Measurements from ENCODE around the gene GTPBP4.
"Not testable (repeated sequence)": the region's sequence is repeated elsewhere in the genome, so short reads cannot be mapped to it uniquely, and the experiment has no call there.

GTPBP4 gene

DNA sequence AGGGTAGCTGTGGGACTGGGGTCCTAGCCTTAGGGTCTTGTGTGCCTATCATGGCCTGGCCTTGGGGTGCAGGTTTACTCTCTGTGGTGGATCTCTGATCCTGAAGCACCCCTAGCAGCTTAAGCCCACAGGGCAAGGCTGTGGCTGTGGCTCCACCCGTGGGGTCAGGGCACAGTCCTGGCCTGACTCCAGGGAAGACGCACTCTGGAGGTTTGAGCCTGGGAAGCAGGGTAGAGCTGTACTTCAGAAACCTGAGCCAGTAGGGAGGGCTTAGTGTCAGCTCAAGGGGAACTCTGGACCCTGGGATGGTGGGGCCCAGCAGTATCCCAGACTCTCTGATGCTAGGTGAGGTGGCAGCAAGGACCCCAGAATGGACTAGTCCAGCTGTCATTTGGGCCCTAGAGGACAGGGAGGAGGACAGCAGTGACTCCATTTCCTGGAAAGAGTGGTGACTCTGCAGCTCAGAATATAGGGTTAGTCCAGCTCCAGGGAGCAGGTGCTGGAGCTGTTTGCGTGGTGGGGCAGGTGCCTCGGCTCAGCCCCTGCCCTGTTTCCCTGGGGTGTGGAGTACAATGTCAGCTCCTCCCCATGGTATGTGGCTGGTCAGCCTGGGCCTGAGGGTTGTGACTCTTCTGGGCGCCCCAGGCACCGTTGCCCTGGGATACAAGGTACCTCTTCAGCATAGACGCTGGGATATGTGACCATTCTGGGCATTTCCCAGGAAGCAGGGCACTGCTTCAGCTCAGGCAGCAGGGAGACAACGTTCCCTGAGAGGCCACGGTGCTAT, 15.8 kb downstream of the GTPBP4 start:
- Histone ChIP-seq H3K27ac (no peak overlapping the region), H3K36me3 (replicated peaks) (peaks cover 98% of the 10 kb centered on the region), H3K4me3 (ENCODE audit: low read depth, low read length) (no peak overlapping the region), H3K27me3 (replicated peaks) (no peaks in the 10 kb centered on the region)
- TF ChIP-seq, protein P1, sequence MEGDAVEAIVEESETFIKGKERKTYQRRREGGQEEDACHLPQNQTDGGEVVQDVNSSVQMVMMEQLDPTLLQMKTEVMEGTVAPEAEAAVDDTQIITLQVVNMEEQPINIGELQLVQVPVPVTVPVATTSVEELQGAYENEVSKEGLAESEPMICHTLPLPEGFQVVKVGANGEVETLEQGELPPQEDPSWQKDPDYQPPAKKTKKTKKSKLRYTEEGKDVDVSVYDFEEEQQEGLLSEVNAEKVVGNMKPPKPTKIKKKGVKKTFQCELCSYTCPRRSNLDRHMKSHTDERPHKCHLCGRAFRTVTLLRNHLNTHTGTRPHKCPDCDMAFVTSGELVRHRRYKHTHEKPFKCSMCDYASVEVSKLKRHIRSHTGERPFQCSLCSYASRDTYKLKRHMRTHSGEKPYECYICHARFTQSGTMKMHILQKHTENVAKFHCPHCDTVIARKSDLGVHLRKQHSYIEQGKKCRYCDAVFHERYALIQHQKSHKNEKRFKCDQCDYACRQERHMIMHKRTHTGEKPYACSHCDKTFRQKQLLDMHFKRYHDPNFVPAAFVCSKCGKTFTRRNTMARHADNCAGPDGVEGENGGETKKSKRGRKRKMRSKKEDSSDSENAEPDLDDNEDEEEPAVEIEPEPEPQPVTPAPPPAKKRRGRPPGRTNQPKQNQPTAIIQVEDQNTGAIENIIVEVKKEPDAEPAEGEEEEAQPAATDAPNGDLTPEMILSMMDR (IDR thresholded peaks at IDR 0.05; ENCODE audit: low read depth, low read length, missing control alignments), result no peak
- no peak for DNase-seq
- in situ Hi-C loops (cut with HindIII; ENCODE audit: low pct_ligation_motif_present, low sequenced_read_pairs), result no loop called here

DNA sequence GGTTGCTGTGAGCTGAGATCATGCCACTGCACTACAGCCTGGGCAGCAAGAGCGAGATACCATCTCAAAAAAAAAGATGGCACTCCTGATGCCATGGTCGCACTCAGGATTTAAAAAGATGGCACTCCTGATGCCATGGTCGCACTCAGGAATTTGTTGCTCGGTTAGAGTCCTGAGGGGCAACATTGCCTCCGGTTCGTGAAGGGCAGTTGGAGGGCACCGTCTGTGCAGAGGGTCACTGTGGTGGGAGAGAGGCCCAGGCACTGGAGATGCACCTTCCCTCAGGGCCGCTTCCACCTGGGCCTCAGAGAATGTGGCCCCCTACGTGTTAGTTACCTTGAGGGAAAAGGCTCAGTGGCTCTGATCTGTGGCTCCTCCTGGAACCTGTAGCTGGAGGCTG, 18.3 kb downstream of the GTPBP4 start:
- in situ Hi-C loops (cut with HindIII; ENCODE audit: low pct_ligation_motif_present, low sequenced_read_pairs), result no loop called here
- no peaks in the 10 kb centered on the region for H3K27me3 ChIP-seq (replicated peaks)
- H3K4me3 ChIP-seq (ENCODE audit: low read depth, low read length), result no peak overlapping the region
- TF ChIP-seq, protein P1 (IDR thresholded peaks at IDR 0.05; ENCODE audit: low read depth, low read length, missing control alignments), result no peak
- no peak for DNase-seq
- peaks cover 93% of the 10 kb centered on the region for H3K36me3 ChIP-seq (replicated peaks)
- H3K27ac ChIP-seq, result no peak overlapping the region

DNA sequence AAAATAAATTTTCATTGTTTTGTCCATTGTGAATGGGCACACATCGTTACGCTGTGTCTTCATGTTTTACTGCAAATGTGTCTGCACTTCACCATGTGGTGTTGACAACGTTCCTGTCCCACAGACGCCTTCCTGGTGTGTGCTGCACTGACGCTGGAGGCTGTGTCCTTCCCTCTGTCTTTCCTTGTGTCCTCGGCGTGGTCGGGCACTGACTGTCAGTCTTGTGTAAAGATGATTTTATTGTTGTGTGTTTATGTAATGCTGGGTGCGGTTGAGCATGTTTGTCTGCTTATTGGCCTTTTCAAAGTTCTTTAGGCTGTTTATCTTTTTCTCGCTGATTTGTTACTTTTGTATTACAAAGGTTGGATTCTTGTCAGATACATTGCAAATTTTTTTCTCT, 19.3 kb downstream of the GTPBP4 start:
- peaks cover 91% of the 10 kb centered on the region for H3K36me3 ChIP-seq (replicated peaks)
- in situ Hi-C loops (cut with HindIII; ENCODE audit: low pct_ligation_motif_present, low sequenced_read_pairs), result no loop called here

DNA sequence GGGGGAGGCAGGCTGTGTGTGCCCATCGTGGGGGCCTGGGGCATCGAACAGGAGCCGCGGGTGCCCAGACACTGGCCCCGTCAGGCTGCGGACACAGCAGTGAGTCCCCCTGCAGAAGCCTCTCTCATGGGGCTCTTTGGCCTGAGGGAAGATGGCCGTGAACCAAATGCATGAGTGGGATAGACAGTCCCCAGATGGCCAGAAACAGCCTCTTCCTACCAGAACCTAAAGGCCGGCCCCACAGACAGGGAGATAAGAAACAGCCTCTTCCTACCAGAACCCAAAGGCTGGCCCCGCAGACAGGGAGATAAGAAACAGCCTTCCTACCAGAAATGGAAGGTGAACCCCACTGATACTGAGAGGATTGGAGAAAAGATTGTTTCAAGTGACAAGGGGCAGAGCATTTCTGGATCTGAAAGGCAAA, 20.8 kb downstream of the GTPBP4 start:
- Histone ChIP-seq H3K36me3 (replicated peaks) (peaks cover 92% of the 10 kb centered on the region), H3K27me3 (replicated peaks) (no peaks in the 10 kb centered on the region), H3K27ac (no peak overlapping the region), H3K4me3 (ENCODE audit: low read depth, low read length) (no peak overlapping the region)
- in situ Hi-C loops (cut with HindIII; ENCODE audit: low pct_ligation_motif_present, low sequenced_read_pairs), result no loop called here
- TF ChIP-seq, protein P1 (IDR thresholded peaks at IDR 0.05; ENCODE audit: low read depth, low read length, missing control alignments), result no peak
- DNase-seq, result no peak

More for the DNA sequence above, 19.3 kb downstream of the GTPBP4 start:
- TF ChIP-seq, protein P1 (IDR thresholded peaks at IDR 0.05; ENCODE audit: low read depth, low read length, missing control alignments), result no peak
- no peak for DNase-seq
- no peak overlapping the region for H3K4me3 ChIP-seq (ENCODE audit: low read depth, low read length)
- H3K27ac ChIP-seq, result no peak overlapping the region
- no peaks in the 10 kb centered on the region for H3K27me3 ChIP-seq (replicated peaks)

DNA sequence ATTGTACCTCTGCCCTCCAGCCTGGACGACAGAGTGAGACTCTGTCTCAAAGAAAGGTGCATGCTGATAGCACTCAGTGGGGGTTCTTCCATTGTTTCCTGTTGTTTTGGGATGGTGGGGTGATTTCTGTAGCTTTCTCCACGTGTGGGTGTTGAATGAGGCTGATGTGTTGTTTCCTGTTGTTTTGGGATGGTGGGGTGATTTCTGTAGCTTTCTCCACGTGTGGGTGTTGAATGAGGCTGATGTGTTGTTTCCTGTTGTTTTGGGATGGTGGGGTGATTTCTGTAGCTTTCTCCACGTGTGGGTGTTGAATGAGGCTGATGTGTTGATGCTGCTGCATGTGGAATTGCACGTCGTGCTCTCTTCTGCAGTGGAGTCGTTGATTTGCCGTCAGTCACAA, 21.7 kb downstream of the GTPBP4 start:
- in situ Hi-C loops (cut with HindIII; ENCODE audit: low pct_ligation_motif_present, low sequenced_read_pairs); DNase-seq; H3K27me3 ChIP-seq (replicated peaks); H3K4me3 ChIP-seq (ENCODE audit: low read depth, low read length); H3K27ac ChIP-seq: not testable (repeated sequence)
- peaks cover 87% of the 10 kb centered on the region for H3K36me3 ChIP-seq (replicated peaks)

DNA sequence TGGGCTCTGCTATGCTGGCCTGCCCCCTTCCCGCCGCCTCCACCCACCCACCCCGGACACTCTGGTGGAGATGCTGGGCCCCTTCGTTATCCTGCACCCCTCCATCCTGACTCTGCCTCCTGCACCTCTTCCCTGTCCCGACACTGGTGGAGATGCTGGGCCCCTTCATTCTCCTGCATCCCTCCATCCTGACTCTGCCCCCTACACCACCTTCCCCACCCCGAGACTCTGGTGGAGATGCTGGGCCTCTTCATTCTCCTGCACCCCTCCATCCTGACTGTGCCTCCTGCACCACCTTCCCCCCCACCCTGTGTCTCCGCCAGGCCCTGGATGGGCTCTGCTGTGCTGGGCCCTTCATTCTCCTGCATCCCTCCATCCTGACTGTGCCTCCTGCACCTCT, 22.5 kb downstream of the GTPBP4 start:
- TF ChIP-seq, protein P1 (IDR thresholded peaks at IDR 0.05; ENCODE audit: low read depth, low read length, missing control alignments), result no peak
- in situ Hi-C loops (cut with HindIII; ENCODE audit: low pct_ligation_motif_present, low sequenced_read_pairs), result no loop called here
- Histone ChIP-seq H3K27me3 (replicated peaks) (no peaks in the 10 kb centered on the region), H3K4me3 (ENCODE audit: low read depth, low read length) (no peak overlapping the region), H3K27ac (no peak overlapping the region), H3K36me3 (replicated peaks) (peaks cover 81% of the 10 kb centered on the region)
- DNase-seq, result no peak
